ENCODE data around the gene ESRRG. TPM values are rescaled to one million over a fixed set of nuclear protein-coding genes. Genes with fewer than 3 reads are reported as not detected.

ESRRG gene
- total and polyA plus RNA-seq, 2 experiments from 2014 or later = 1.2 to 1.7 TPM

- Histone ChIP-seq H3K79me2 (replicated peaks; ENCODE audit: insufficient read depth) (no peaks in the 10 kb centered on the region), H2AFZ (no peak overlapping the region), H3K36me3 (ENCODE audit: insufficient read depth) (no peaks in the 10 kb centered on the region), H3F3A (replicated peaks; ENCODE audit: low read depth) (no peaks in the 10 kb centered on the region), H3K27ac (ENCODE audit: low read depth) (no peak overlapping the region), H3K4me2 (no peak overlapping the region), H3K9me2 (ENCODE audit: insufficient read depth) (no peaks in the 10 kb centered on the region), H3K4me3 (no peak overlapping the region), H3K27me3 (ENCODE audit: insufficient read depth) (no peaks in the 10 kb centered on the region), H4K20me1 (replicated peaks; ENCODE audit: insufficient read depth) (no peaks in the 10 kb centered on the region), H3K4me1 (ENCODE audit: insufficient read depth) (no peaks in the 10 kb centered on the region; the same call in 1 of the 2 replicates)
- Mint-ChIP-seq H3K36me3 (ENCODE audit: low read depth) (no peaks in the 10 kb centered on the region), H3K9me3 (no peaks in the 10 kb centered on the region), H3K4me1 (peaks cover 4% of the 10 kb centered on the region; the same call in 2 of the 3 replicates), H3K4me3 (no peak overlapping the region), H3K27me3 (ENCODE audit: insufficient read depth, low read depth, poor library complexity) (no peaks in the 10 kb centered on the region), H3K27ac (no peak overlapping the region)
- TF ChIP-seq CREB1 (CRISPR knock-in tag; IDR thresholded peaks at IDR 0.05; ENCODE audit: low read depth) = no peak
- DNase-seq (ENCODE audit: low spot score) (no peak), ATAC-seq (no peak)
Observed at GRCh38 chr1:216627252-216627651, 96.0 kb downstream of the ESRRG start.

DNA sequence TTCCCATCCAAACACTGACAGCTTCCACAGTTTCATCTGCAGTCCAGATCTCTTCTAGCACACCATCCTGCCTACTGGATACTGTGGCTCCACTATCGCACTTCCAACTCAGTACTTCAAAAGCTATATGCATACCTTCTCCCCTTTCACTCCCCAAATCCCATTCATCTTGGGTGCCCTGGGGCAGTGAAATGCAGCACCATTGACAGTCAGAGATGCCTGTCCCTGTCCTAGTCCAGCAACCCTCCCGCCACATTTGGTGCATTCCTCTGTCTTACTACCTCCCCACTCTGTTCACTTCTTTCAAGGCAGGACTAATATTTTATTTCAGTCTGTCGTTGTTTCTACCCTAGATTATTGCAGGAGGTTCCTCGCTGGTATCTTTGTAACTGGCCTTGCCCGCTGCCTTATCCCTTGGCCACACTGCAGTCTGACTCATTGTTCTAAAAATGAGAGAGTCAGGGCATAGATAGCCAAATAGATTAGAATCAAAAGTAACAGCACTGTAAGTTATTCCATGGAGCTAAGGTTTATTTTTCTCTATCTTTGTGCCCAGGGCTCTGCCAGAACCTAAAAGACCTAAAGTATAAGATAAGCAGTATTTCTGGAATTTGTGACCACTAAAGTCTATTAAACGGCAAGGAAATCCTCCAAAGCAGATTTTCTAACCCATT lies 96.7 kb downstream of the ESRRG start:
- Mint-ChIP-seq H3K4me3 (no peak overlapping the region), H3K27ac (no peak overlapping the region)
- peak; percentile 47 for ATAC-seq
- TF ChIP-seq CREB1 (CRISPR knock-in tag; IDR thresholded peaks at IDR 0.05; ENCODE audit: low read depth) (no peak), NANOG (IDR thresholded peaks at IDR 0.05; ENCODE audit: borderline replicate concordance) (no peak), STAT1 (IDR thresholded peaks at IDR 0.05; ENCODE audit: unreplicated experiment) (no peak), REST (IDR thresholded peaks at IDR 0.05; ENCODE audit: unreplicated experiment) (no peak), CTCF (conservative IDR thresholded peaks at IDR 0.05; ENCODE audit: low read depth in 2 of 2) (no peak), ETS1 (IDR thresholded peaks at IDR 0.05) (no peak), ZNF462 (CRISPR knock-in tag; IDR thresholded peaks at IDR 0.05) (no peak), ZNF114 (CRISPR knock-in tag; IDR thresholded peaks at IDR 0.05) (no peak)

More for the DNA sequence above, 96.7 kb downstream of the ESRRG start:
- H3K4me1 ChIP-seq (ENCODE audit: insufficient read depth) = no peaks in the 10 kb centered on the region; the same call in 1 of the 2 replicates
- H3K4me2 ChIP-seq = no peak overlapping the region
- no peaks in the 10 kb centered on the region for H3K36me3 Mint-ChIP-seq (ENCODE audit: low read depth)
- H3K27ac ChIP-seq (ENCODE audit: low read depth) = no peak overlapping the region
- DNase-seq (ENCODE audit: low spot score) = peak; percentile 24
- H2AFZ ChIP-seq = no peak overlapping the region
- H3K9me2 ChIP-seq (ENCODE audit: insufficient read depth) = no peaks in the 10 kb centered on the region
- no peaks in the 10 kb centered on the region for H3K27me3 ChIP-seq (ENCODE audit: insufficient read depth)
- H3K4me1 Mint-ChIP-seq = peaks cover 2% of the 10 kb centered on the region; the same call in 2 of the 3 replicates
- H3K9me3 Mint-ChIP-seq = no peaks in the 10 kb centered on the region
- no peaks in the 10 kb centered on the region for H3K36me3 ChIP-seq (ENCODE audit: insufficient read depth)
- no peaks in the 10 kb centered on the region for H4K20me1 ChIP-seq (replicated peaks; ENCODE audit: insufficient read depth)
- no peaks in the 10 kb centered on the region for H3K27me3 Mint-ChIP-seq (ENCODE audit: insufficient read depth, low read depth, poor library complexity)
- no peaks in the 10 kb centered on the region for H3K79me2 ChIP-seq (replicated peaks; ENCODE audit: insufficient read depth)
- H3F3A ChIP-seq (replicated peaks; ENCODE audit: low read depth) = no peaks in the 10 kb centered on the region
- H3K4me3 ChIP-seq = no peak overlapping the region

All from GM23338 (cell line).